NCI-H128 (cell line): ENCODE results near the gene ADH7.
"Not testable (repeated sequence)": the region's sequence is repeated elsewhere in the genome, so short reads cannot be mapped to it uniquely, and the experiment has no call there.

ENCODE experiments used
- DNase-seq: peaks from one replicate; lab custom pipeline; 2025; ENCODE audit not compliant: unreplicated experiment; lab: John Stamatoyannopoulos, UW

The ADH7 gene

GRCh38 chr4:99381588-99382175 lies 53.5 kb downstream of the ADH7 start:
- no peak for DNase-seq

GRCh38 chr4:99379571-99379970 lies 55.6 kb downstream of the ADH7 start:
- DNase-seq: no peak

GRCh38 chr4:99378876-99379275 lies 56.3 kb downstream of the ADH7 start:
- no peak for DNase-seq

GRCh38 chr4:99377341-99377740 lies 57.8 kb downstream of the ADH7 start:
- DNase-seq: not testable (repeated sequence)

GRCh38 chr4:99372464-99372863 lies 62.7 kb downstream of the ADH7 start:
- not testable (repeated sequence) for DNase-seq

GRCh38 chr4:99367817-99368216 lies 67.3 kb downstream of the ADH7 start:
- not testable (repeated sequence) for DNase-seq

- DNase-seq: no peak
Observed at GRCh38 chr4:99366491-99366890, 68.7 kb downstream of the ADH7 start.

- no peak for DNase-seq
Observed at GRCh38 chr4:99362768-99363167, 72.4 kb downstream of the ADH7 start.
